GM12878 (cell line): ENCODE results near the gene PDE1C. TPM values are rescaled to one million over a fixed set of nuclear protein-coding genes. Genes with fewer than 3 reads are reported as not detected.

Experiments
- ATAC-seq: fragments of 200-7000 bp; cut with Tn5 transposase; 3 replicates; pipeline ENCODE4 v1.9.1; 2020; ENCODE audit warnings: mild to moderate bottlenecking, moderate library complexity
- BruUV-seq: library from RNA; stranded (reverse); fragments of 400-500 nt; replicated peaks from 2 replicates; lab custom pipeline; 2021; lab: Mats Ljungman, UMichigan
- CTCF ChIA-PET: fragments of 300-600 bp; sonication (Branson Sonifier 250); formaldehyde crosslinking; extraction: SDS; loops from one replicate; lab custom pipeline; 2021; ENCODE audit warnings: inconsistent platforms; lab: Yijun Ruan, JAX
- POLR2A ChIA-PET: fragments of 350-600 bp; formaldehyde crosslinking; extraction: SDS; loops from one replicate; lab custom pipeline; 2021; ENCODE audit warnings: inconsistent platforms; lab: Charles Lee
- RAD21 ChIA-PET: fragments of 300-600 bp; sonication (Branson Sonifier 250); formaldehyde crosslinking; loops from one replicate; lab custom pipeline; 2023; ENCODE audit warnings: antibody characterized with exemption; ENCODE audit not compliant: unreplicated experiment; lab: Charles Lee
- SMC1A ChIA-PET: fragments of 300-600 bp; sonication (Branson Sonifier 250); formaldehyde crosslinking; loops from one replicate; lab custom pipeline; 2023; ENCODE audit not compliant: unreplicated experiment, uncharacterized antibody; lab: Charles Lee
- DNase-seq: peaks from one replicate; pipeline ENCODE4 v3.0.0-alpha.2; 2011; ENCODE audit warnings: low read depth, low spot score
- FAIRE-seq: peaks from 3 replicates; lab custom pipeline; 2011; peaks lifted over from hg19 to GRCh38; lab: Jason Lieb, UNC
- H2AFZ ChIP-seq: 2 replicates; pipeline ENCODE4 v1.6.0; 2011; ENCODE audit warnings: low read depth, low read length, control low read depth; ENCODE audit not compliant: control insufficient read depth
- H3K27ac ChIP-seq: 2 replicates; pipeline ENCODE4 v1.5.1; 2011; ENCODE audit warnings: control low read depth; ENCODE audit not compliant: control insufficient read depth, insufficient read depth
- H3K27me3 ChIP-seq, 2 experiments: replicated peaks in 1 of 2; 2 replicates each; pipeline versions ENCODE4 v1.6.0 to v1.6.1; 2011; ENCODE audit warnings: low read length in 1 of 2; ENCODE audit not compliant: control insufficient read depth in 2 of 2, insufficient read depth in 2 of 2
- H3K36me3 ChIP-seq, 2 experiments: 2 replicates each; pipeline ENCODE4 v1.5.1; 2011; ENCODE audit warnings: low read length in 1 of 2; ENCODE audit not compliant: control insufficient read depth in 2 of 2, insufficient read depth in 2 of 2
- H3K4me1 ChIP-seq: 2 replicates; pipeline ENCODE4 v1.6.1; 2011; ENCODE audit warnings: mild to moderate bottlenecking, low read length, moderate library complexity, mixed read lengths; ENCODE audit not compliant: control insufficient read depth, insufficient read depth
- H3K4me2 ChIP-seq: 2 replicates; pipeline ENCODE4 v1.6.0; 2011; ENCODE audit warnings: control low read depth; ENCODE audit not compliant: control insufficient read depth, insufficient read depth
- H3K4me3 ChIP-seq: fragments of 200-600 bp; sonication (generic); 2 replicates; pipeline ENCODE4 v1.5.1; 2016
- H3K79me2 ChIP-seq: 2 replicates; pipeline ENCODE4 v1.6.0; 2011; ENCODE audit warnings: low read length; ENCODE audit not compliant: control insufficient read depth, insufficient read depth
- H3K9ac ChIP-seq: 2 replicates; pipeline ENCODE4 v1.8.0; 2011; ENCODE audit warnings: low read length, control low read depth, mixed read lengths; ENCODE audit not compliant: control insufficient read depth, insufficient read depth
- H3K9me3 ChIP-seq: replicated peaks from 3 replicates; pipeline ENCODE4 v1.5.1; 2011; ENCODE audit warnings: mild to moderate bottlenecking, low read length; ENCODE audit not compliant: control insufficient read depth, insufficient read depth
- H4K20me1 ChIP-seq: 2 replicates; pipeline ENCODE4 v1.6.0; 2011; ENCODE audit not compliant: control insufficient read depth, insufficient read depth
- CTCF ChIP-seq, 3 experiments: IDR thresholded peaks in 2 of 3; conservative IDR thresholded peaks in 1 of 3; 2 replicates each; pipeline ENCODE4 v1.5.1; 2011; ENCODE audit warnings: low read depth in 3 of 3, low read length in 3 of 3, mild to moderate bottlenecking in 3 of 3, control low read depth in 2 of 3, moderate library complexity in 2 of 3, inconsistent platforms in 1 of 3, mixed read lengths in 1 of 3; ENCODE audit not compliant: control insufficient read depth in 2 of 3, insufficient read depth in 1 of 3; ENCODE audit errors: extremely low read depth in 1 of 3
- IRF5 ChIP-seq: fragments of 450-650 bp; IDR thresholded peaks from 2 replicates; pipeline ENCODE4 v1.6.1; 2017; ENCODE audit warnings: borderline replicate concordance
- MYC ChIP-seq: IDR thresholded peaks from 2 replicates; pipeline ENCODE4 v1.6.1; 2011; ENCODE audit warnings: mild to moderate bottlenecking, low read length, moderate library complexity, inconsistent platforms; ENCODE audit not compliant: insufficient read depth, insufficient replicate concordance, insufficient read length, severe bottlenecking
- PBX3 ChIP-seq: IDR thresholded peaks from 2 replicates; pipeline ENCODE4 v1.6.1; 2011; ENCODE audit warnings: mild to moderate bottlenecking, low read depth, low read length, moderate library complexity; ENCODE audit not compliant: insufficient replicate concordance
- SMC3 ChIP-seq: IDR thresholded peaks from 2 replicates; pipeline ENCODE4 v1.6.1; 2011; ENCODE audit warnings: low read length, improper control_type of control experiment, borderline replicate concordance
- SUZ12 ChIP-seq: fragments of 200-600 bp; sonication (generic); IDR thresholded peaks from one replicate; pipeline ENCODE4 v1.6.1; 2018; ENCODE audit warnings: antibody characterized with exemption, mild to moderate bottlenecking; ENCODE audit not compliant: unreplicated experiment
- ZBTB4 ChIP-seq: fragments of 450-650 bp; formaldehyde crosslinking; IDR thresholded peaks from 2 replicates; pipeline ENCODE4 v1.4.0; 2022; ENCODE audit warnings: mild to moderate bottlenecking, moderate library complexity
- ZNF687 ChIP-seq: fragments of 450-650 bp; IDR thresholded peaks from 2 replicates; pipeline ENCODE4 v1.6.1; 2017; ENCODE audit warnings: mild to moderate bottlenecking, moderate library complexity
- WGBS: methylation state at CpG from one replicate; pipeline ENCODE4 v1.1.6; 2016; ENCODE audit warnings: low lambda C conversion rate; ENCODE audit not compliant: insufficient replicate concordance, insufficient coverage; ENCODE audit errors: missing lambda C conversion rate; 5-methylcytosine and 5-hydroxymethylcytosine counted together
- in situ Hi-C: fragments of 300-500 bp; cut with MboI; formaldehyde crosslinking; loops from 9 replicates; pipeline ENCODE4 v1.14.3; 2018; ENCODE audit warnings: mixed read lengths
- intact Hi-C: fragments of 100-400 bp; cut with micrococcal nuclease; formaldehyde crosslinking; loops from one replicate; pipeline ENCODE4 v1.14.2; 2022; ENCODE audit not compliant: unreplicated experiment
- polyA plus RNA-seq, 11 experiments: library from polyadenylated mRNA; depleted of rRNA in 4 of 11; unstranded in 6 of 11; stranded (reverse) in 5 of 11; fragments of >200 nt; fragmentation: Nextera tagmentation in 4 of 11; fragmentation: Illumina TruSeq in 1 of 11; extraction: Ambion mirVana in 4 of 11; extraction: Trizol in 1 of 11; gene quantifications; 1 replicate in 1 of 11; 2 replicates in 10 of 11; pipeline versions ENCODE4 v1.2.1 to v1.2.3, GENCODE V29; 2011 to 2016; ENCODE audit warnings: inconsistent platforms in 2 of 11, missing spikeins in 2 of 11, low read depth in 1 of 11
- total RNA-seq, 4 experiments: library from RNA; depleted of rRNA in 3 of 4; stranded (reverse); fragments of >200 nt in 3 of 4; fragmentation: Illumina TruSeq in 1 of 4; extraction: Trizol in 1 of 4; gene quantifications; 2 replicates each; pipeline versions ENCODE4 v1.2.1 to v1.2.3, GENCODE V29; 2013 to 2021

The PDE1C gene
- total and polyA plus RNA-seq, 10 of the 15 experiments (the other 5 are each of a cell fraction or from before 2014, with no cell fraction given): 0.29 to 2.3 (median 0.70) TPM

- no peak for TF ChIP-seq ZNF687
- TF ChIP-seq PBX3: no peak
- TF ChIP-seq SUZ12: no peak
Observed at GRCh38 chr7:31910191-31910590, 160.0 kb downstream of the PDE1C start (continued).

GRCh38 chr7:31906479-31907171 is 163.6 kb downstream of the PDE1C start:
- Histone ChIP-seq H3K4me2 (no peak overlapping the region), H4K20me1 (no peaks in the 10 kb centered on the region), H3K4me3 (no peak overlapping the region), H3K9ac (no peak overlapping the region), H2AFZ (no peak overlapping the region), H3K36me3 (no peaks in the 10 kb centered on the region), H3K9me3 (no peaks in the 10 kb centered on the region), H3K4me1 (no peaks in the 10 kb centered on the region), H3K27ac (no peak overlapping the region), H3K79me2 (no peaks in the 10 kb centered on the region), H3K27me3 (no peaks in the 10 kb centered on the region)
- intact Hi-C loops: no loop called here
- no peak for FAIRE-seq
- no peak for DNase-seq
- POLR2A ChIA-PET: no interaction called here
- RAD21 ChIA-PET: no interaction called here
- SMC1A ChIA-PET: no interaction called here
- BruUV-seq: no TSS peak
- WGBS: 6% methylated on average over 5 of the region's 5 CpGs
- in situ Hi-C loops: no loop called here
- no peak for ATAC-seq
- CTCF ChIA-PET: no interaction called here
- TF ChIP-seq IRF5 (no peak), CTCF (IDR thresholded peaks at IDR 0.05 in 2 of 3, conservative IDR thresholded peaks at IDR 0.05 in 1 of 3; ENCODE audit: control insufficient read depth in 2 of 3, extremely low read depth in 1 of 3, insufficient read depth in 1 of 3, low read depth in 3 of 3, low read length in 3 of 3) (no peak), MYC (no peak), SMC3 (no peak), ZBTB4 (CRISPR knock-in tag) (no peak)
